ENCODE data around the gene RPS3. TPM values are rescaled to one million over a fixed set of nuclear protein-coding genes. Genes with fewer than 3 reads are reported as not detected.

Gene RPS3
- total and polyA plus RNA-seq, 9 of the 15 experiments (the other 6 are each of a cell fraction or from before 2014, with no cell fraction given), result 2,700 to 5,771 (median 3,679) TPM

DNA sequence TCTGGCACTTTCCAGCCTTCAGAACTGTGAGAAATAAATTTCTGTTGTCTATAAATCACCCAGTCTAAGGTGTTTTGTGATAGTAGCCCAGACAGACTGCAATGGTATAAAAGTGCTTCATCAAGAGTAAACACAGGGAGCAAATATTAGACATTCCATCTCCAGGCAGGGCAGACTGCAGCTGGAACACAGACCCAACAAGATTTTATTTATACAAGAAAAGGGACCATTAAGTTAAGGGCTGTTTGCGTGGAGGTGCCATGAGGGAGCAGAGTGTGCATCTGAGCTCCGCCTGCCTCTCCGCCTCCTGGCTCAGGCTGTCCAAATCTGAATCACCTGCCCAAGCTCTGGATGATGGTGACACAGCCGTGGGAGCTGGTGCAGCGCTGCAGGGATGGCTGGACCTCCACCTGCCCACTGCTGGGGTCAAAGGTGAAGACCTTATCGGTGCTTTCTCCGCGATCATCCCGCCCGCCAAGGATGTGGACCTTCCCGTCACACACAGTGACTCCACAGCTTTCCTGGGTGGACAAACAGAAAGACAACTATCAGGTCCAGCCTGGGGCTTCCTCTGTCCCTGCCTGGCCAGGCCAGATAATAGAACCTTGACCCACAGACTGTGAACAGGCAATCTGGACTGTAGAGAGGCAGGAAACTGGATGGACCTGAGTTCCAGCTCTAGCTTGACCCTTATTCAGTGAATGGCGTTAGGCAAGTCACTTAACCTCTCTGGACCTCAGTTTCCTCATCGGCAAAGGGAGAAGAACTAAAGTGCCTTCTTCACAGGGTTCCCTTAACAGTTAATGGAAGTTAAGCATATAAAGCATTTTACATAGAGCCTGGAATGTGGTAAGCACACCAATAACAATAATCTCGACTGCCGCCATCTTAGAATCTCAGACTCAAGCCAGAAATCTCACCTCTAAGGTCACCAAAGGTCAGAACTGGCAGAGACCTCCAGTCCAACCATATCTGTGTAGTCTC, 23.2 kb downstream of the RPS3 start (continued):
- TF ChIP-seq TAF1 (IDR thresholded peaks at IDR 0.05; ENCODE audit: control insufficient read depth, extremely low read depth, insufficient read depth, low read length, severe bottlenecking), result no peak
- TF ChIP-seq, protein P1, sequence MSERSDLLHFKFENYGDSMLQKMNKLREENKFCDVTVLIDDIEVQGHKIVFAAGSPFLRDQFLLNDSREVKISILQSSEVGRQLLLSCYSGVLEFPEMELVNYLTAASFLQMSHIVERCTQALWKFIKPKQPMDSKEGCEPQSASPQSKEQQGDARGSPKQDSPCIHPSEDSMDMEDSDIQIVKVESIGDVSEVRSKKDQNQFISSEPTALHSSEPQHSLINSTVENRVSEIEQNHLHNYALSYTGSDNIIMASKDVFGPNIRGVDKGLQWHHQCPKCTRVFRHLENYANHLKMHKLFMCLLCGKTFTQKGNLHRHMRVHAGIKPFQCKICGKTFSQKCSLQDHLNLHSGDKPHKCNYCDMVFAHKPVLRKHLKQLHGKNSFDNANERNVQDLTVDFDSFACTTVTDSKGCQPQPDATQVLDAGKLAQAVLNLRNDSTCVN (CRISPR knock-in tag; IDR thresholded peaks at IDR 0.05), result no peak
- TF ChIP-seq, protein P2, sequence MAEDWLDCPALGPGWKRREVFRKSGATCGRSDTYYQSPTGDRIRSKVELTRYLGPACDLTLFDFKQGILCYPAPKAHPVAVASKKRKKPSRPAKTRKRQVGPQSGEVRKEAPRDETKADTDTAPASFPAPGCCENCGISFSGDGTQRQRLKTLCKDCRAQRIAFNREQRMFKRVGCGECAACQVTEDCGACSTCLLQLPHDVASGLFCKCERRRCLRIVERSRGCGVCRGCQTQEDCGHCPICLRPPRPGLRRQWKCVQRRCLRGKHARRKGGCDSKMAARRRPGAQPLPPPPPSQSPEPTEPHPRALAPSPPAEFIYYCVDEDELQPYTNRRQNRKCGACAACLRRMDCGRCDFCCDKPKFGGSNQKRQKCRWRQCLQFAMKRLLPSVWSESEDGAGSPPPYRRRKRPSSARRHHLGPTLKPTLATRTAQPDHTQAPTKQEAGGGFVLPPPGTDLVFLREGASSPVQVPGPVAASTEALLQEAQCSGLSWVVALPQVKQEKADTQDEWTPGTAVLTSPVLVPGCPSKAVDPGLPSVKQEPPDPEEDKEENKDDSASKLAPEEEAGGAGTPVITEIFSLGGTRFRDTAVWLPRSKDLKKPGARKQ (CRISPR knock-in tag; IDR thresholded peaks at IDR 0.05), result no peak
- no peak for TF ChIP-seq NFIX (CRISPR knock-in tag; IDR thresholded peaks at IDR 0.05; ENCODE audit: low read depth)
- TF ChIP-seq MTA3 (IDR thresholded peaks at IDR 0.05; ENCODE audit: borderline replicate concordance), result no peak; the same call in 1 of the 2 replicates
- no peak for TF ChIP-seq ZNF785 (CRISPR knock-in tag; IDR thresholded peaks at IDR 0.05)
- TF ChIP-seq ARNT (IDR thresholded peaks at IDR 0.05), result no peak
- TF ChIP-seq, protein P3, sequence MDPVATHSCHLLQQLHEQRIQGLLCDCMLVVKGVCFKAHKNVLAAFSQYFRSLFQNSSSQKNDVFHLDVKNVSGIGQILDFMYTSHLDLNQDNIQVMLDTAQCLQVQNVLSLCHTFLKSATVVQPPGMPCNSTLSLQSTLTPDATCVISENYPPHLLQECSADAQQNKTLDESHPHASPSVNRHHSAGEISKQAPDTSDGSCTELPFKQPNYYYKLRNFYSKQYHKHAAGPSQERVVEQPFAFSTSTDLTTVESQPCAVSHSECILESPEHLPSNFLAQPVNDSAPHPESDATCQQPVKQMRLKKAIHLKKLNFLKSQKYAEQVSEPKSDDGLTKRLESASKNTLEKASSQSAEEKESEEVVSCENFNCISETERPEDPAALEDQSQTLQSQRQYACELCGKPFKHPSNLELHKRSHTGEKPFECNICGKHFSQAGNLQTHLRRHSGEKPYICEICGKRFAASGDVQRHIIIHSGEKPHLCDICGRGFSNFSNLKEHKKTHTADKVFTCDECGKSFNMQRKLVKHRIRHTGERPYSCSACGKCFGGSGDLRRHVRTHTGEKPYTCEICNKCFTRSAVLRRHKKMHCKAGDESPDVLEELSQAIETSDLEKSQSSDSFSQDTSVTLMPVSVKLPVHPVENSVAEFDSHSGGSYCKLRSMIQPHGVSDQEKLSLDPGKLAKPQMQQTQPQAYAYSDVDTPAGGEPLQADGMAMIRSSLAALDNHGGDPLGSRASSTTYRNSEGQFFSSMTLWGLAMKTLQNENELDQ (CRISPR knock-in tag; IDR thresholded peaks at IDR 0.05; ENCODE audit: borderline replicate concordance), result no peak
- no peak for TF ChIP-seq FOXM1 (IDR thresholded peaks at IDR 0.05; ENCODE audit: low read depth)
- TF ChIP-seq FOXM1 (CRISPR knock-in tag; IDR thresholded peaks at IDR 0.05; ENCODE audit: low read depth), result no peak
- no peak for TF ChIP-seq BRCA1 (IDR thresholded peaks at IDR 0.05)
- no peak for TF ChIP-seq BRCA1 (CRISPR knock-in tag; IDR thresholded peaks at IDR 0.05)
- 0 out of 2 replicates have a peak, but pooled peaks have one; percentile 23 for TF ChIP-seq ZNF589 (CRISPR knock-in tag; IDR thresholded peaks at IDR 0.05; ENCODE audit: low read depth)
- TF ChIP-seq FOXK2 (conservative IDR thresholded peaks at IDR 0.05 in 1 of 2, IDR thresholded peaks at IDR 0.05 in 1 of 2; ENCODE audit: low read depth in 2 of 2), result no peak
- no peak for TF ChIP-seq MCM2 (IDR thresholded peaks at IDR 0.05; ENCODE audit: low read depth)
- no peak for TF ChIP-seq ZBTB1 (CRISPR knock-in tag; IDR thresholded peaks at IDR 0.05; ENCODE audit: borderline replicate concordance, low read depth)
- TF ChIP-seq, protein P4, sequence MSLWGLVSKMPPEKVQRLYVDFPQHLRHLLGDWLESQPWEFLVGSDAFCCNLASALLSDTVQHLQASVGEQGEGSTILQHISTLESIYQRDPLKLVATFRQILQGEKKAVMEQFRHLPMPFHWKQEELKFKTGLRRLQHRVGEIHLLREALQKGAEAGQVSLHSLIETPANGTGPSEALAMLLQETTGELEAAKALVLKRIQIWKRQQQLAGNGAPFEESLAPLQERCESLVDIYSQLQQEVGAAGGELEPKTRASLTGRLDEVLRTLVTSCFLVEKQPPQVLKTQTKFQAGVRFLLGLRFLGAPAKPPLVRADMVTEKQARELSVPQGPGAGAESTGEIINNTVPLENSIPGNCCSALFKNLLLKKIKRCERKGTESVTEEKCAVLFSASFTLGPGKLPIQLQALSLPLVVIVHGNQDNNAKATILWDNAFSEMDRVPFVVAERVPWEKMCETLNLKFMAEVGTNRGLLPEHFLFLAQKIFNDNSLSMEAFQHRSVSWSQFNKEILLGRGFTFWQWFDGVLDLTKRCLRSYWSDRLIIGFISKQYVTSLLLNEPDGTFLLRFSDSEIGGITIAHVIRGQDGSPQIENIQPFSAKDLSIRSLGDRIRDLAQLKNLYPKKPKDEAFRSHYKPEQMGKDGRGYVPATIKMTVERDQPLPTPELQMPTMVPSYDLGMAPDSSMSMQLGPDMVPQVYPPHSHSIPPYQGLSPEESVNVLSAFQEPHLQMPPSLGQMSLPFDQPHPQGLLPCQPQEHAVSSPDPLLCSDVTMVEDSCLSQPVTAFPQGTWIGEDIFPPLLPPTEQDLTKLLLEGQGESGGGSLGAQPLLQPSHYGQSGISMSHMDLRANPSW (CRISPR knock-in tag; IDR thresholded peaks at IDR 0.05), result no peak

Measured in K562 (cell line).